Right cardiac atrium (tissue), 5 donors: ENCODE data around the gene RNPS1. TPM values are rescaled to one million over a fixed set of nuclear protein-coding genes. Genes with fewer than 3 reads are reported as not detected.

Experiments
- ATAC-seq, 2 donors: fragments of 200-7000 bp; cut with Tn5 transposase; one replicate each; pipeline versions ENCODE4 v1.8.0 to v1.9.1; 2020; ENCODE audit warnings: moderate library complexity in 2 of 2, mild to moderate bottlenecking in 1 of 2
- DNase-seq, 3 donors: peaks; one replicate each; pipeline ENCODE4 v3.0.0-alpha.2; 2020
- H3K27ac ChIP-seq: one replicate; pipeline ENCODE4 v1.5.1; 2013; ENCODE audit warnings: mild to moderate bottlenecking, low read length, control low read depth, moderate library complexity
- H3K27me3 ChIP-seq: one replicate; pipeline ENCODE4 v1.6.1; 2013; ENCODE audit not compliant: control insufficient read depth, insufficient read depth
- H3K4me1 ChIP-seq: one replicate; pipeline ENCODE4 v1.6.1; 2013; ENCODE audit warnings: low read length; ENCODE audit not compliant: control insufficient read depth, insufficient read depth
- H3K4me3 ChIP-seq: one replicate; pipeline ENCODE4 v1.5.1; 2013; ENCODE audit warnings: low read length, control low read depth
- H3K9me3 ChIP-seq: one replicate; pipeline ENCODE4 v1.6.1; 2013; ENCODE audit warnings: low read length; ENCODE audit not compliant: control insufficient read depth
- WGBS: extraction: QIAGEN DNeasy Blood & Tissue Kit; methylation state at CpG from one replicate; pipeline ENCODE4 v1.1.7; 2013; 5-methylcytosine and 5-hydroxymethylcytosine counted together
- intact Hi-C, 4 donors: fragments of 100-400 bp; cut with DNase I; formaldehyde crosslinking; loops; one replicate each; pipeline versions ENCODE4 v1.11.0 to v1.14.0; 2022 to 2023
- long read RNA-seq, 4 donors: library from polyadenylated mRNA; unstranded; transcript quantifications; one replicate each; pipeline ENCODE4 v2.0.0, GENCODE V29; 2020 to 2021
- polyA plus RNA-seq: library from polyadenylated mRNA; stranded (reverse); fragments of 200-250 nt; gene quantifications from one replicate; pipeline ENCODE4 v1.2.3, GENCODE V29; 2013
- total RNA-seq, 4 donors: library from RNA; stranded (reverse); fragmentation: NEBNext Ultra II Directional; extraction: Animal tissue kit (Norgen Biotek cat#: 25700); gene quantifications; one replicate each; pipeline ENCODE4 v1.2.1, GENCODE V29; 2021
- donor health status: healthy with polysubstance abuse.
- donor health status: DM: no; HTN: yes; CAD: no.
- donor health status: DM: no; HTN: no; CAD: no.
- donor health status: DM: no; HTN: yes; CAD: no; lungs with severe emphysema.
- donor health status: DM: yes; HTN: yes; CAD: no.

RNPS1 gene, protein sequence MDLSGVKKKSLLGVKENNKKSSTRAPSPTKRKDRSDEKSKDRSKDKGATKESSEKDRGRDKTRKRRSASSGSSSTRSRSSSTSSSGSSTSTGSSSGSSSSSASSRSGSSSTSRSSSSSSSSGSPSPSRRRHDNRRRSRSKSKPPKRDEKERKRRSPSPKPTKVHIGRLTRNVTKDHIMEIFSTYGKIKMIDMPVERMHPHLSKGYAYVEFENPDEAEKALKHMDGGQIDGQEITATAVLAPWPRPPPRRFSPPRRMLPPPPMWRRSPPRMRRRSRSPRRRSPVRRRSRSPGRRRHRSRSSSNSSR
- 100 to 1,000 TPM; 103 to 114 (median 110) TPM for total RNA-seq
- polyA plus RNA-seq: 105 TPM
- long read RNA-seq, donor 1, transcript RNPS1-202 (8 exons, 2,241 nt): major isoform, 115 of 236 reads
- long read RNA-seq, donor 1, transcript RNPS1-203 (8 exons, 2,069 nt): minor isoform, 8 of 236 reads
- long read RNA-seq, donor 1, transcript RNPS1-221 (1 exons, 1,826 nt): minor isoform, 9 of 236 reads
- long read RNA-seq, donor 1, transcript RNPS1-220 (7 exons, 2,037 nt): minor isoform, 48 of 236 reads
- long read RNA-seq, donor 1, partial matches to known transcripts: 5 of 236 reads
- long read RNA-seq, donor 1, other reads (novel, unspliced or antisense): 30 of 236 reads
- long read RNA-seq, donor 2, transcript RNPS1-220 (7 exons, 2,037 nt): minor isoform, 14 of 101 reads
- long read RNA-seq, donor 2, transcript RNPS1-202 (8 exons, 2,241 nt): major isoform, 55 of 101 reads
- long read RNA-seq, donor 2, transcript RNPS1-203 (8 exons, 2,069 nt): minor isoform, 8 of 101 reads
- long read RNA-seq, donor 2, partial matches to known transcripts: 3 of 101 reads
- long read RNA-seq, donor 2, other reads (novel, unspliced or antisense): 14 of 101 reads
- long read RNA-seq, donor 3, transcript RNPS1-203 (8 exons, 2,069 nt): minor isoform, 22 of 324 reads
- long read RNA-seq, donor 3, transcript RNPS1-221 (1 exons, 1,826 nt): minor isoform, 8 of 324 reads
- long read RNA-seq, donor 3, transcript RNPS1-202 (8 exons, 2,241 nt): major isoform, 176 of 324 reads
- long read RNA-seq, donor 3, transcript RNPS1-220 (7 exons, 2,037 nt): minor isoform, 78 of 324 reads
- long read RNA-seq, donor 3, partial matches to known transcripts: 2 of 324 reads
- long read RNA-seq, donor 3, other reads (novel, unspliced or antisense): 21 of 324 reads
- long read RNA-seq, donor 4, transcript RNPS1-203 (8 exons, 2,069 nt): minor isoform, 11 of 103 reads
- long read RNA-seq, donor 4, transcript RNPS1-217 (7 exons, 1,514 nt): minor isoform, 5 of 103 reads
- long read RNA-seq, donor 4, transcript RNPS1-220 (7 exons, 2,037 nt): minor isoform, 18 of 103 reads
- long read RNA-seq, donor 4, transcript RNPS1-202 (8 exons, 2,241 nt): major isoform, 55 of 103 reads
- long read RNA-seq, donor 4, partial matches to known transcripts: 3 of 103 reads
- long read RNA-seq, donor 4, other reads (novel, unspliced or antisense): 7 of 103 reads

DNA sequence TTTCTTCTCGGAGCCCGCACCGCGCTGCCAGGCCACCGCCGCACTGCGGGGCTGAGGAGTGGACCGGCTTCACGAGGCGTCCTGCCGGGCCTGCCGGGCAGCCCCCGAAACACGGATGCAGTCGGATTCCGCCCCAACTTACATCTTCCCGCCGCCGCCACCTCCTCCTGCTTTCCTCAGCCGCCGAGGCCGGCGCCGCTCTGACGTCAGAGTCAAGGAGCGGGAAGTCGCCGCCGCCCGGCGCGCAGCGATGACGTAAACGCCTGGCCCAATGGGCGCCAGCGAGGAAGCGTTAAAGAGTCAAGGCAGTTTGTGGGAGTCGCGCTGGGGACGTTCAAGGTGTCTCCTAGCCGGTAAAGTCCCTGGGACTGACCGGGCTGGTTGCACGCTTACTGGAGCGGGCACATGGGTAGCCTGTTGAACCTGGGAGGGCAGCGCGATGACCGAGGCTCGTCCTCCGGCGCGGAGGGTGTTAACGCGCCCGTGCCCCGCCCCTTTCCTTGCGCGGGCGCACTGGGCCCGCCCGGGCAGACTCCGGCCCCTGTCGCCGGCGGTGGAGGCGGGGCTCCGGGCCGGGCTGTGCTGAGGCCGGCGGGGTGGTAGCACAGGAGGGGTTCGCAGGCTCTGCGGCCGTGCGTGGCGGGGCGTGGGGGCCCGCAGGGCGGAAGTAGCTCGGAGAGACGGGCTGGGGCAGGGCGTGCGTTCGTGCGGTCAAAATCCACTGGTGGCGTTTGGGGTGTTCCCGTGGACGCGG lies at the start of gene RNPS1:
Gene RNPS1 (minus strand): TSS at position 214 of the 754 bp plus-strand sequence. CDS start 3,483 bp downstream, outside the sequence.
- intact Hi-C loops: no loop called here
- no peaks in the 10 kb centered on the region for H3K9me3 ChIP-seq
- no peaks in the 10 kb centered on the region for H3K27me3 ChIP-seq
- H3K27ac ChIP-seq: peak within 1 kb of the TSS; percentile 98
- under 1% methylated on average over 88 of the region's 88 CpGs for WGBS
- peak within 1 kb of the TSS; percentile 76 for H3K4me3 ChIP-seq
- ATAC-seq (peak; percentile 98), DNase-seq (peak; percentile 97 to 99 (median 99))
- H3K4me1 ChIP-seq: peaks cover 6% of the 10 kb centered on the region

GRCh38 chr16:2317231-2318020 lies 49.5 kb upstream of the RNPS1 start:
- DNase-seq (no peak), ATAC-seq (peak; percentile 16 to 29)
- WGBS: 91% methylated on average over 26 of the region's 26 CpGs
- intact Hi-C loops: no loop called here
- no peak overlapping the region for H3K27ac ChIP-seq
- H3K27me3 ChIP-seq: no peaks in the 10 kb centered on the region
- no peak overlapping the region for H3K4me3 ChIP-seq
- no peaks in the 10 kb centered on the region for H3K9me3 ChIP-seq
- H3K4me1 ChIP-seq: no peaks in the 10 kb centered on the region

DNA sequence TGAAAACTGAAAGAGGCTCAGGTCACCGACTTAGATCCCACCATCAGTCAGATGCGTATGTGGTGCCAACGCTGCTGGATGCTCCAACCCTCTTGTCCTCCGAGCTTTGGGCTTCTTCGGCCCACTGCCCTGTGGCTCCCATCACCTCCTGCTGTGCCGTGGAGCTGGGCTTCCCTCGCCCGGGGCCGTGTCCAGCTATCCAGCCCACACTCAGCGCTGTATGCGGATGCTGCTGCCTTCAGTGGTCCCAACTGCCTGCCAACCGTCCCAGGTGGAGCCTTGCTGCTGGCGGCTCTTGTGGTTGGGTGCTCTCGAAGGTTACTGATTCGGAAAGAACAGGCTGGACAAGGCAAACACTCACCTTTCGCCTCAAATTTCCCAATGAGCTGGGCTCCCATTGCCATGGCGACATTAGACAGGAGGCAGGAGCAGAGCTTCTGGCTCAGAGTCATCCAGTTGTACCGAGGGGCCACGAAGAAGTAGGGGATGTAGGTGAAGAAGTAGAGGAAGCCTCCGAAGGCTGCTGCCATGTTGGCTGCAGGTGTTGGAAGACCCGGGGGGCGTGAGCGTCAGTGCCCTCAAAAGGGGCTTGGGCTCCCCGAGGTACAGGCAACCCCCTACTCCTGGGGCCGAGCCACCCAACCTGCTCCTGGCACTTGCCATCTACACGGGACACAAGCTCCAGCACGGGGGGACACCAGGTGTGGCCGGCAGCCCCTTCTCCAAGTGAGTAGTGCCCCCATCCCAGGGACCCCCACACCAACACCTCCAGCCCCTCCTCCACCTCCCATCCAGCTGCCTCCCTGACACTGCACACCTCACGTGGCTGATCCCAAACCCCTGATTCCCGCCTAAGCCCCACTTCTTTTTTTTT lies 40.4 kb upstream of the RNPS1 start:
- H3K4me1 ChIP-seq: no peaks in the 10 kb centered on the region
- no peaks in the 10 kb centered on the region for H3K27me3 ChIP-seq
- DNase-seq: peak in 1 of 3 donors; percentile 9
- no peak overlapping the region for H3K27ac ChIP-seq
- H3K4me3 ChIP-seq: no peak overlapping the region
- intact Hi-C loops: no loop called here
- WGBS: 92% methylated on average over 30 of the region's 30 CpGs
- no peaks in the 10 kb centered on the region for H3K9me3 ChIP-seq
- no peak for ATAC-seq

DNA sequence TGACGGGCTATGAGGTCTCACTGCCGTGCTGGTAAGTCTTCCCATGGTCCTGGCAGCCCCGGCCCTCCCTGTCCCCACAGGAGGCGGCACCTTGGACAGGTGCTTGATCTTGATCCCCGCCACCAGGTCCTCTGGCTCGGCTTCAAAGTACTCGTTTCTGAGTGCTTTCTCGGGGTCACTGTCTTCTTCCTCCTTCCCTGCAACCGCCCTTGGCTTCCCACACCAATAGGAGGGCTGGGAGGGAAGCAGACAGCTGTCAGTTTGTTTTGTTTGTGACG lies 31.9 kb upstream of the RNPS1 start:
- WGBS: 73% methylated on average over 10 of the region's 10 CpGs
- intact Hi-C loops: no loop called here
- ATAC-seq (no peak), DNase-seq (no peak)
- H3K27ac ChIP-seq: no peak overlapping the region
- no peak overlapping the region for H3K4me3 ChIP-seq
- H3K27me3 ChIP-seq: no peaks in the 10 kb centered on the region
- H3K4me1 ChIP-seq: no peaks in the 10 kb centered on the region
- no peaks in the 10 kb centered on the region for H3K9me3 ChIP-seq

- WGBS: 80% methylated on average over 31 of the region's 31 CpGs
- no peak overlapping the region for H3K4me3 ChIP-seq
- H3K27ac ChIP-seq: no peak overlapping the region
- no peaks in the 10 kb centered on the region for H3K9me3 ChIP-seq
- H3K27me3 ChIP-seq: no peaks in the 10 kb centered on the region
- ATAC-seq: no peak
- no peaks in the 10 kb centered on the region for H3K4me1 ChIP-seq
- DNase-seq: no peak
- intact Hi-C loops: no loop called here
These were observed 31.4 kb upstream of the RNPS1 start for GRCh38 chr16:2299121-2299914.

GRCh38 chr16:2298621-2299020 lies 30.7 kb upstream of the RNPS1 start:
- Histone ChIP-seq H3K9me3 (no peaks in the 10 kb centered on the region), H3K27me3 (no peaks in the 10 kb centered on the region), H3K4me3 (no peak overlapping the region), H3K27ac (no peak overlapping the region), H3K4me1 (no peaks in the 10 kb centered on the region)
- DNase-seq (no peak), ATAC-seq (no peak)
- 93% methylated on average over 9 of the region's 9 CpGs for WGBS
- intact Hi-C loops: no loop called here

DNA sequence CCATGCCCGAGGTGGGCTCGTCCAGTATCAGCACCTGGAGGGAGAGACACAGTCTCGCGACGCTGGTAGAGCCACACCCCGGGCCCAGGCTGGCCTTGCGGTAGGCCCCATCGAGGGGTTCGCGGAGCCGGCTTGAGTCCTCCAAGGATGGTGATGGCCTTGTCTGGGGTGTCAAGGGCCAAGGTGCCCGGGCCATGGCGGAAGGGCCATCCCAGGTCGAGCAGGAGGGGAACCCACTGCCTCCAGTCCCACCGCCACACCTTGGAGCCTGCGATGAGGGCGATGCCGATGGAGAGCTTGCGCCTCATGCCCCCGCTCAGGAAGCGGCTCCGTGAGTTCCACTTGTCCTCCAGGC lies 29.6 kb upstream of the RNPS1 start:
- H3K4me1 ChIP-seq: no peaks in the 10 kb centered on the region
- H3K4me3 ChIP-seq: no peak overlapping the region
- DNase-seq (no peak), ATAC-seq (no peak)
- H3K9me3 ChIP-seq: no peaks in the 10 kb centered on the region
- intact Hi-C loops: no loop called here
- no peak overlapping the region for H3K27ac ChIP-seq
- H3K27me3 ChIP-seq: no peaks in the 10 kb centered on the region
- 96% methylated on average over 22 of the region's 22 CpGs for WGBS

- DNase-seq (peak in 1 of 3 donors; percentile 37), ATAC-seq (peak; percentile 61 to 81)
- Histone ChIP-seq H3K4me1 (no peaks in the 10 kb centered on the region), H3K27me3 (no peaks in the 10 kb centered on the region), H3K27ac (no peak overlapping the region), H3K4me3 (no peak overlapping the region), H3K9me3 (no peaks in the 10 kb centered on the region)
- intact Hi-C loops: no loop called here
- 77% methylated on average over 23 of the region's 23 CpGs for WGBS
These were observed 29.0 kb upstream of the RNPS1 start for GRCh38 chr16:2296661-2297505.
